Smooth muscle cell (in vitro differentiated cells): ENCODE results near the gene HPS4. TPM values are rescaled to one million over a fixed set of nuclear protein-coding genes. Genes with fewer than 3 reads are reported as not detected.

Source experiments
- DNase-seq: peaks from one replicate; lab custom pipeline; 2025; ENCODE audit not compliant: unreplicated experiment; lab: John Stamatoyannopoulos, UW
- H2AFZ ChIP-seq: fragments of 200-600 bp; sonication (generic); 2 replicates; pipeline ENCODE4 v1.6.0; 2016; ENCODE audit warnings: antibody characterized with exemption, low read depth, mild to moderate bottlenecking
- H3F3A ChIP-seq: fragments of 200-600 bp; sonication (generic); 2 replicates; pipeline ENCODE4 v1.6.0; 2017; ENCODE audit warnings: antibody characterized with exemption, low read depth
- H3K27ac ChIP-seq: fragments of 200-600 bp; sonication (generic); 2 replicates; pipeline ENCODE4 v1.5.1; 2016; ENCODE audit warnings: low read depth, mild to moderate bottlenecking
- H3K27me3 ChIP-seq: fragments of 200-600 bp; sonication (generic); 2 replicates; pipeline ENCODE4 v1.6.1; 2016; ENCODE audit warnings: low read depth, mild to moderate bottlenecking
- H3K36me3 ChIP-seq: fragments of 200-600 bp; sonication (generic); 2 replicates; pipeline ENCODE4 v1.5.1; 2016; ENCODE audit warnings: low read depth
- H3K4me1 ChIP-seq: fragments of 200-600 bp; sonication (generic); 2 replicates; pipeline ENCODE4 v1.5.1; 2016; ENCODE audit warnings: low read depth
- H3K4me2 ChIP-seq: fragments of 200-600 bp; sonication (generic); 2 replicates; pipeline ENCODE4 v1.6.0; 2016; ENCODE audit warnings: mild to moderate bottlenecking
- H3K4me3 ChIP-seq: fragments of 200-600 bp; sonication (generic); 2 replicates; pipeline ENCODE4 v1.5.1; 2016; ENCODE audit warnings: mild to moderate bottlenecking
- H3K79me2 ChIP-seq: fragments of 200-600 bp; sonication (generic); 2 replicates; pipeline ENCODE4 v1.6.0; 2016; ENCODE audit warnings: low read depth, mild to moderate bottlenecking
- H3K9ac ChIP-seq: fragments of 200-600 bp; sonication (generic); 2 replicates; pipeline ENCODE4 v1.6.0; 2016; ENCODE audit warnings: low read depth
- H3K9me3 ChIP-seq: fragments of 200-600 bp; sonication (generic); replicated peaks from 2 replicates; pipeline ENCODE4 v1.5.1; 2016; ENCODE audit warnings: low read depth
- H4K20me1 ChIP-seq: fragments of 200-600 bp; sonication (generic); 2 replicates; pipeline ENCODE4 v1.6.0; 2016; ENCODE audit warnings: low read depth
- WGBS: methylation state at CpG from one replicate; pipeline ENCODE4 v1.1.7; 2016; ENCODE audit warnings: low lambda C conversion rate; 5-methylcytosine and 5-hydroxymethylcytosine counted together
- polyA plus RNA-seq: library from polyadenylated mRNA; unstranded; fragments of >200 nt; fragmentation: Nextera tagmentation; extraction: Ambion mirVana; gene quantifications from 2 replicates; pipeline ENCODE4 v1.2.1, GENCODE V29; 2016
- total RNA-seq: library from RNA; depleted of rRNA; stranded (reverse); fragments of >200 nt; gene quantifications from 2 replicates; pipeline ENCODE4 v1.2.3, GENCODE V29; 2014
- TF ChIP-seq, protein P1 (sequence below): fragments of 200-600 bp; sonication (generic); IDR thresholded peaks from 2 replicates; pipeline ENCODE4 v1.5.1; 2017; ENCODE audit warnings: borderline replicate concordance, mild to moderate bottlenecking, antibody characterized with exemption; ENCODE audit not compliant: insufficient read depth, poor library complexity, severe bottlenecking

The HPS4 gene
- total and polyA plus RNA-seq, 2 experiments from 2014 or later: 18.2 to 46.3 TPM

DNA sequence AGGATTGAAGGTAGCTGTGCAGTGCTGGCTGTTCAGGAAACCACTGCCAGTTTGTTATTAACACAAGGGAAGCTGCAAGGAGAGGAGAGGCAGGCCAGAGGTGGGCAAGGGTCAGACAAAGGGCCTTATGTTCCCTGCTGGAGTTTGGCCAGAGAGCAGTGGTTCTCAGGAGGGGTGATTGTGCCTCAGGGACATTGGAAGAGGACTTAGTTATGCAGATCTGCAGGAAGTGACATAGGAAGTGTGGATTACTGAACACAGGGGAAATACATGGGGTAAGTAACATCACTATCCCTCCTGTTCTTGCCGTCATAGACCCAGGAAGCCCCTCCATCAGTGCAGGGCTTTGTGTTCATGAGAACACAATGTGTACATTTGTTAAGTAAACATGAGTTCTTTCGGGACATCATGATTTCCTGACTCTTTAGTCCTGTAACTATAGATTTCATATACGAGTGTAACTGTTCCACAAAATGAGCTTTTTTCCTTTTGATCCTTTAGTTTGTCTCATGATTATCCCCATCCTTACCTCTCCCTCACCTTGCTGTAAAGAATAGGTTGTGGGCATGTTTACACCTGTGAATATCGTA, 6.0 kb upstream of the HPS4 start:
- no peak overlapping the region for H3K4me3 ChIP-seq
- DNase-seq: no peak
- peaks cover 25% of the 10 kb centered on the region for H3K36me3 ChIP-seq
- WGBS: 95% methylated on average over 4 of the region's 4 CpGs
- H3K4me2 ChIP-seq: no peak overlapping the region
- no peak overlapping the region for H3K9ac ChIP-seq
- H4K20me1 ChIP-seq: no peaks in the 10 kb centered on the region
- TF ChIP-seq, protein P1, sequence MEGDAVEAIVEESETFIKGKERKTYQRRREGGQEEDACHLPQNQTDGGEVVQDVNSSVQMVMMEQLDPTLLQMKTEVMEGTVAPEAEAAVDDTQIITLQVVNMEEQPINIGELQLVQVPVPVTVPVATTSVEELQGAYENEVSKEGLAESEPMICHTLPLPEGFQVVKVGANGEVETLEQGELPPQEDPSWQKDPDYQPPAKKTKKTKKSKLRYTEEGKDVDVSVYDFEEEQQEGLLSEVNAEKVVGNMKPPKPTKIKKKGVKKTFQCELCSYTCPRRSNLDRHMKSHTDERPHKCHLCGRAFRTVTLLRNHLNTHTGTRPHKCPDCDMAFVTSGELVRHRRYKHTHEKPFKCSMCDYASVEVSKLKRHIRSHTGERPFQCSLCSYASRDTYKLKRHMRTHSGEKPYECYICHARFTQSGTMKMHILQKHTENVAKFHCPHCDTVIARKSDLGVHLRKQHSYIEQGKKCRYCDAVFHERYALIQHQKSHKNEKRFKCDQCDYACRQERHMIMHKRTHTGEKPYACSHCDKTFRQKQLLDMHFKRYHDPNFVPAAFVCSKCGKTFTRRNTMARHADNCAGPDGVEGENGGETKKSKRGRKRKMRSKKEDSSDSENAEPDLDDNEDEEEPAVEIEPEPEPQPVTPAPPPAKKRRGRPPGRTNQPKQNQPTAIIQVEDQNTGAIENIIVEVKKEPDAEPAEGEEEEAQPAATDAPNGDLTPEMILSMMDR: no peak
- H3K9me3 ChIP-seq: no peaks in the 10 kb centered on the region
- H3K27ac ChIP-seq: no peak overlapping the region
- H2AFZ ChIP-seq: no peak overlapping the region
- H3K4me1 ChIP-seq: peaks cover 4% of the 10 kb centered on the region
- no peaks in the 10 kb centered on the region for H3K27me3 ChIP-seq
- H3F3A ChIP-seq: no peaks in the 10 kb centered on the region
- peaks cover 12% of the 10 kb centered on the region for H3K79me2 ChIP-seq

DNA sequence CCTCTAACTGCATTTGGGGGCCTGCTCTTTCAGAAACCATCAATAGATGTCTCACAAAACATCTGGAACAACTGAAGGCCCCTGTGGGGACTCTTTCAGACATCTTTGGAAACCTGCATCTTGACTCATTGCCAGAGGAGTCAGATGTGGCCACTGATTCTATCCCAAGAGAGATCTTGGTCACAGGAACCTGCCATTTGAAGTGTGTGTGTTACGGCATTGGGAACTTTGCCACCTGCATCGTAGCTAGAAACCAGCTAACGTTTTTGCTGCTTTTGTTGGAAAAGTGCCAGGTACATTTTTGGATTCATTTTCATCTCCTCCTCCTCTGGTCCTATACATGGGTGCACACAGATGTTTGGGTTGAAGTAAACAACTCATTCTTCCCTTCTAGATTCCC, 4.4 kb upstream of the HPS4 start:
- Histone ChIP-seq H3K27ac (no peak overlapping the region), H3K4me3 (no peak overlapping the region), H3F3A (no peaks in the 10 kb centered on the region), H3K4me2 (no peak overlapping the region), H3K9ac (no peak overlapping the region), H3K36me3 (peaks cover 25% of the 10 kb centered on the region), H3K9me3 (no peaks in the 10 kb centered on the region), H2AFZ (no peak overlapping the region), H3K4me1 (peaks cover 7% of the 10 kb centered on the region), H3K79me2 (peaks cover 18% of the 10 kb centered on the region), H3K27me3 (no peaks in the 10 kb centered on the region), H4K20me1 (no peaks in the 10 kb centered on the region)
- TF ChIP-seq, protein P1: no peak
- WGBS: 89% methylated on average over 3 of the region's 3 CpGs
- DNase-seq: no peak

DNA sequence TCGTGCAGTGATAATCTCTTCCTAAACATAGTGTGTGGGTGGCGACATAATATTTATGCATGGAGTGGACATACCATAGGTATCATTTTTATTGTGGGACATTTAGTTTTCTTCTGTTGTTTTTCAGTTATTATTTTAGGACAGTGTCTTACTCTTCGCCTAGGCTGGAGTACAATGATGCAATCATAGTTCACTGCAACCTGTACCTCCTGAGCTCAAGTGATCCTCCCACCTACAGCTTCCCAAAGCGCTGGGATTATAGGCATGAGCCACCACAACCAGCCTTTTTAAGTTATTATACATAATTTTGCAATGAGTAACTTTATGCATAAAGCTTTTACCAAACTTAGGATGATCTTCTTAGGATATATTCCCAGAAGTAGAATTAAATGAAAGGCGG, 2.8 kb upstream of the HPS4 start:
- H2AFZ ChIP-seq: no peak overlapping the region
- peaks cover 11% of the 10 kb centered on the region for H3F3A ChIP-seq
- H3K27me3 ChIP-seq: no peaks in the 10 kb centered on the region
- H3K4me3 ChIP-seq: no peak overlapping the region
- no peak for DNase-seq
- peaks cover 18% of the 10 kb centered on the region for H3K79me2 ChIP-seq
- no peak overlapping the region for H3K27ac ChIP-seq
- peaks cover 22% of the 10 kb centered on the region for H3K4me1 ChIP-seq
- H3K9ac ChIP-seq: no peak overlapping the region
- WGBS: 85% methylated on average over 5 of the region's 5 CpGs
- TF ChIP-seq, protein P1: no peak
- H4K20me1 ChIP-seq: no peaks in the 10 kb centered on the region
- no peak overlapping the region for H3K4me2 ChIP-seq
- no peaks in the 10 kb centered on the region for H3K9me3 ChIP-seq
- peaks cover 19% of the 10 kb centered on the region for H3K36me3 ChIP-seq

DNA sequence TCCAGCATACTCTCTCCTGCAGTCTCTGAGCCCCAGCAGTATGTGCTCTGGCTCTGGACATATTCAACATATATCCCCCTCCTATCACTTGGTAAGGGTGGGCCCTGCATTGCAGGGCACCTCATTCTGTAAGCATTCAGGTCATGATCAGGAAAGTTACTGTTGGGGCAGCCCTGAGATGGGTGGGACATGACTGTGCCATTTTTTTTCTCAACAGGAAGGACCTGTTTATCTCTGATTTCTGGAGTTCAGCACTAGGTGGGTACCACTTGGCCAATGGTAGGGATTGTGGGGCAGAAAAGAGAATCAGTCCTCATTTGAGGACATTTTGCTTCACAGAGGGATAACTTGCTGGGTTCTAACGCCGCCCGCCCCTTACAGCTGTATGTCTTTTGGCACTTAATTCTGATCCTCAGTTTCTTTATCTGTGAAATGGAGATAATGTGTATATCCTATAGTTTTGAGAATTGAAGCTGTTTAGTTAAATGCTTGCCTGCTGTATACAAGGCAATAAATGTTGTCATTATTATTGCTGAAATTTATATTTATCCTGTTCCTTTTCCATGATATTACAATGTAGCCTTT, 2.3 kb upstream of the HPS4 start:
- H3F3A ChIP-seq: peaks cover 11% of the 10 kb centered on the region
- H3K4me1 ChIP-seq: peaks cover 25% of the 10 kb centered on the region
- no peak overlapping the region for H3K4me3 ChIP-seq
- H3K27me3 ChIP-seq: no peaks in the 10 kb centered on the region
- H4K20me1 ChIP-seq: no peaks in the 10 kb centered on the region
- no peak overlapping the region for H3K4me2 ChIP-seq
- no peak for DNase-seq
- no peak overlapping the region for H3K9ac ChIP-seq
- no peak overlapping the region for H2AFZ ChIP-seq
- TF ChIP-seq, protein P1: no peak
- peak overlapping the region; percentile 98 for H3K27ac ChIP-seq
- peaks cover 14% of the 10 kb centered on the region for H3K36me3 ChIP-seq
- H3K9me3 ChIP-seq: no peaks in the 10 kb centered on the region
- peaks cover 18% of the 10 kb centered on the region for H3K79me2 ChIP-seq
- WGBS: 63% methylated on average over 3 of the region's 3 CpGs
